Activated CD4-positive, alpha-beta T cell treated with anti-CD3 and anti-CD28 coated beads, Interleukin-2, amount 10 ng/mL, durations not matched to agents 7 days and 5 days (primary cell): Measurements from ENCODE around the gene SLC41A2. TPM values are rescaled to one million over a fixed set of nuclear protein-coding genes. Genes with fewer than 3 reads are reported as not detected.
"Not testable (repeated sequence)": the region's sequence is repeated elsewhere in the genome, so short reads cannot be mapped to it uniquely, and the experiment has no call there.

ENCODE experiments used
- CTCF ChIA-PET: fragments of 350-600 bp; sonication (Branson Sonifier 250); formaldehyde crosslinking; loops from one replicate; lab custom pipeline; 2021; ENCODE audit warnings: antibody characterized with exemption; lab: Charles Lee
- POLR2A ChIA-PET: fragments of 350-600 bp; sonication (Branson Sonifier 250); formaldehyde crosslinking; loops from one replicate; lab custom pipeline; 2021; ENCODE audit warnings: antibody characterized with exemption; lab: Charles Lee
- DNase-seq: peaks from one replicate; pipeline ENCODE4 v3.0.0-alpha.2; 2020
- H3K27ac Mint-ChIP-seq: one replicate; pipeline ENCODE4 v1.8.0; 2021; ENCODE audit warnings: mild to moderate bottlenecking, moderate library complexity, mixed read lengths
- H3K27me3 Mint-ChIP-seq: one replicate; pipeline ENCODE4 v1.8.0; 2021; ENCODE audit warnings: mixed read lengths
- H3K36me3 Mint-ChIP-seq: one replicate; pipeline ENCODE4 v1.8.0; 2021; ENCODE audit warnings: low read depth, mixed read lengths
- H3K4me1 Mint-ChIP-seq: one replicate; pipeline ENCODE4 v1.8.0; 2021; ENCODE audit warnings: mixed read lengths
- H3K4me3 Mint-ChIP-seq: one replicate; pipeline ENCODE4 v1.8.0; 2021; ENCODE audit warnings: mild to moderate bottlenecking, moderate library complexity, mixed read lengths
- H3K9me3 Mint-ChIP-seq: one replicate; pipeline ENCODE4 v1.8.0; 2021; ENCODE audit warnings: mixed read lengths
- total RNA-seq, 2 experiments: library from RNA; stranded (reverse); gene quantifications; one replicate each; pipeline ENCODE4 v1.2.3, GENCODE V29; 2021

Gene SLC41A2
- total RNA-seq, 2 experiments from 2014 or later = 2.1 to 2.4 TPM

DNA sequence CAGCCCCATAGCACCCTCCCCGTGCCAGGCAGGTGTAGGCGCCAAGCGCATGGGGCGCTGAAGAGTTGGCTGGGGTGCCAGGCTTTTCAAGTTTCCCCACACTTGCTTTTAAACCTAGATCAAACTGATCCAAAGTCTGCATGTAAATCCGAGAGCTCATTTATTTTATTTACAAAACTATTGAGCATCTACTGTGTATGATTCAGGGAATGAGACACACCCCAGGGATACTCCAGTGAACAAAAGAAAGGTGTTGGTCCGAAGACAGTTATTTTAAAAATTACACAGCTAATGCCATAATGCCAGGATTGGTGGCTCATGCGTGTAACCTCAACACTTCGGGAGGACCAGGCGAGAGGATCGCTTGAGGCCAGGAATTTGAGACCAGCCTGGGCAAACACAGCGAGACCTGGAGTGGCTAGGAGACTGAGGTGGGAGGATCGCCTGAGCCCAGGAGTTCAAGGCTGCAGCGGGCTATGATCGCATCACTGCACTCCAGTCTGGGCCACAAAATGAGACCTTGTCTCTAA lies 780 bp upstream of the SLC41A2 start:
- peaks cover 22% of the 10 kb centered on the region for H3K4me1 Mint-ChIP-seq
- POLR2A ChIA-PET = no interaction called here
- H3K36me3 Mint-ChIP-seq = no peaks in the 10 kb centered on the region
- H3K9me3 Mint-ChIP-seq = no peaks in the 10 kb centered on the region
- H3K4me3 Mint-ChIP-seq = peak overlapping the region; percentile 85
- CTCF ChIA-PET = interaction anchor here (0.6 to 1.7 kb wide), 7 partner anchors 10 to 1759 kb away, joined by 3 to 5 read pairs (median 3); no protein-coding TSS in a partner anchor
- H3K27me3 Mint-ChIP-seq = peaks cover 63% of the 10 kb centered on the region
- DNase-seq = no peak
- peak overlapping the region; percentile 85 for H3K27ac Mint-ChIP-seq

DNA sequence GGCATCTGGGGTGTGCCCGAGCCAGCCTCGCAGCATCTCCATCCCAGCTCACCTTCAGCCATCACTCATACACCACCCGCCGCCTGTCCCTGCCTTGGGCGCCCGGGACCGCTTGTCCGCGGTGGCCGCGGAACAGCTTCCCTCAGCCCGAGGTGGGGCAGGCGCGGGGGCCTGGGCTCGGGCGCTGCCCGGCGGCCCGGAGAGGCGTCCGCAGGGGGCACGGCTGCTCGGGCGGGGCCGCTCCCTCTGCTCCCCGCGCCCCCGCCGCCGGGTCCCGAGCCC lies 430 bp downstream of the SLC41A2 start:
- DNase-seq = peak; percentile 19
- peaks cover 22% of the 10 kb centered on the region for H3K4me1 Mint-ChIP-seq
- CTCF ChIA-PET = interaction anchor here (0.9 to 1.7 kb wide), 5 partner anchors 11 to 189 kb away, joined by 3 to 4 read pairs (median 3); no protein-coding TSS in a partner anchor
- H3K36me3 Mint-ChIP-seq = no peaks in the 10 kb centered on the region
- H3K4me3 Mint-ChIP-seq = peak overlapping the region; percentile 78
- H3K9me3 Mint-ChIP-seq = no peaks in the 10 kb centered on the region
- peak overlapping the region; percentile 51 for H3K27ac Mint-ChIP-seq
- POLR2A ChIA-PET = no interaction called here
- H3K27me3 Mint-ChIP-seq = peaks cover 61% of the 10 kb centered on the region

DNA sequence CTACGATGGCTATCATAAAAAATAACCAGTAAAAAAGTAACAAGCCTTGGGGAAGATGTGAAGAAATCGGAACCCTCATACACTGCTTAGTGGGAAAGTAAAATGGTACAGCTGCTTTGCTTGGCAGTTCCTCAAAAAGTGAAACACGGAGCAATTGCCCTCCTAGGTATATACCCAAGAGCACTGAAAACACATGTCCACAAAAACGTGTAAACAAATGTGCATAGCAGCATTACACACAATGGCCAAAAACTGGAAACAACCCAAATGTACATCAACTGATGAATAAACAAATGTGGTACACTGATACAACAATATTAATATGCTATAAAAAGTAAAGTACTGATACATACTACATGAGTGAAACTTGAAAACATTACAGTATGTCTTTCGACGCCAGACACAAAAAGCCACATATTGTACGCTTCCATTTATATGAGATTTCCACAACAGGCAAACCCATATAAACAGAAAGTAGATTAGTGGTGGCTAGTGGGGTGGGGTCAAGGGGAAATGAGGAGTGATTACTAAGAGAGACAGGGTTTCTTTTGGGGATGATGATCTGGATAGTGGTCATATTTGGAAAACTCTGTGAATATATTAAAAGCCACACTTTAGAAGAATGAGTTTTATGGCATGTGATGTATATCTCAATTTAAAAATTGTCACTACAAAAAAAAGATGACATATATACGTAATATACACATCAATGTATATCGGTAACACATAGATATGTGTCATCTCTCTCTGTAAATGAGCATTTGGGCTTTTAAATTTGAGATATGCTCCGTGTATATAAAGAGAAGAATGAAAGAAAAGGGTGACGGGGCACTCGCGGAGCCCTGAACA lies 996 bp downstream of the SLC41A2 start:
- H3K4me1 Mint-ChIP-seq = peaks cover 22% of the 10 kb centered on the region
- no peak for DNase-seq
- peaks cover 64% of the 10 kb centered on the region for H3K27me3 Mint-ChIP-seq
- H3K4me3 Mint-ChIP-seq = peak overlapping the region; percentile 78
- ChIA-PET CTCF (interaction anchor here (1.3 to 1.7 kb wide), 3 partner anchors 10 to 50 kb away, joined by 3 read pairs; no protein-coding TSS in a partner anchor), POLR2A (no interaction called here)
- peak overlapping the region; percentile 51 for H3K27ac Mint-ChIP-seq
- H3K9me3 Mint-ChIP-seq = no peaks in the 10 kb centered on the region
- no peaks in the 10 kb centered on the region for H3K36me3 Mint-ChIP-seq

DNA sequence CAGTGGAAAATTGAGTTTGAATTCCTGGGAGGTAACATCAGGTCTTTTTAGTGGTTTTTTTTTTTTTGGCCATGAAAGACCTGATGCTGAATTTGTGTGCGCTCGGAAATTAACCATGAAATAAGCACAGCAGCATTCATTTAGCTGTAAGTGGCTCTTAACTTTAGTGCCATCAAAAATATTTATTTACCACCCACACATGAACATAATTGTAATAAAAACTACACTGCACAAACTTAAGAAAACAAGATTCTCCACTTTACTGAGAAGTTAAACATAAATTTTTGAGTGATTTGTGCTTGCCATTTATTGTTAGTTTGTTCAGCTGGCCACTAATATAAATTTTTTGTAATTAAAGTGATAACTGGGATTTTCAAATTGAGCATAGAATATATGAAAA lies 2.4 kb downstream of the SLC41A2 start:
- Mint-ChIP-seq H3K4me1 (peaks cover 22% of the 10 kb centered on the region), H3K27ac (no peak overlapping the region), H3K27me3 (peaks cover 63% of the 10 kb centered on the region), H3K9me3 (no peaks in the 10 kb centered on the region), H3K36me3 (no peaks in the 10 kb centered on the region), H3K4me3 (no peak overlapping the region)
- ChIA-PET CTCF (no interaction called here), POLR2A (no interaction called here)
- DNase-seq = no peak

DNA sequence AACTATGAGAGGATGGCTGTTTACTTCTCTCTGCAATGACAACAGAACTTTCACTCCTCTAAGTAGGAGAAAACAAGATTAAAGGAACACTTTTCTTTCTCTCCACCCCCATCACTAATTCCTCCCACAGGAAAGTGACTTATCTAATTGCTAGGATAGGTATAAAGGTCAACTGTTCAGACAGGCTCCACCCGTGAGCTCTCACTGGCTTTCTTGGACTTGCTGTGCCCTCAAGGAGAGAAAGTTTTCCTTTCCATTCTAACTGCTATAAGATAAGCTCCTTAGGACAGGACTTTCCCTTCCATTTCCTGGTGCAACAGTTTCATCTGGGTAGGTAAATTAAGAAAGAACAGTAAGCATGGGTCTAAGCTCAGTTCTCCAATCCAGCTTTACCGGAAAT lies 4.8 kb downstream of the SLC41A2 start:
- no peak for DNase-seq
- Mint-ChIP-seq H3K4me1 (peaks cover 8% of the 10 kb centered on the region), H3K27me3 (peaks cover 50% of the 10 kb centered on the region), H3K9me3 (no peaks in the 10 kb centered on the region), H3K4me3 (no peak overlapping the region), H3K27ac (no peak overlapping the region), H3K36me3 (no peaks in the 10 kb centered on the region)
- ChIA-PET POLR2A (no interaction called here), CTCF (no interaction called here)

DNA sequence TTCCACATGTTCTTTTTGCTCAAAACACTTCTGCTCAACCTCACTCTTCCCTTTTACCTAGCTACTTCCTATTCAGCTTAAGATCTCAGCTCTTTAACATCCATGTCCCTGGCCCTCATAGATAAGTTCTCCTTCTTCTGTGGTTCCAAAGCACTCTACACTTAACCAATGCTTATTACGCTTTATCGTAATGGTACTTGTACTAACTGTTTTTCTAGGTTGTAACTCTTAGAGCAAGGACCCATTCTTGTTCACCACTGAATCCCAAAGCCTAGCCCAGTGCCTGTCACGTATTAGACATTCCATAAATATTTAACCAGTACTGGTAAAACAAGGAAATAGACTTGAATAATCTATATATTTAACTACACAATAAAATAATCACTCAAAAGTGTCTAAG lies 5.3 kb downstream of the SLC41A2 start:
- no peak overlapping the region for H3K27ac Mint-ChIP-seq
- ChIA-PET POLR2A (no interaction called here), CTCF (no interaction called here)
- peaks cover 50% of the 10 kb centered on the region for H3K27me3 Mint-ChIP-seq
- no peaks in the 10 kb centered on the region for H3K9me3 Mint-ChIP-seq
- H3K4me3 Mint-ChIP-seq = no peak overlapping the region
- no peak for DNase-seq
- peaks cover 8% of the 10 kb centered on the region for H3K4me1 Mint-ChIP-seq
- H3K36me3 Mint-ChIP-seq = no peaks in the 10 kb centered on the region

DNA sequence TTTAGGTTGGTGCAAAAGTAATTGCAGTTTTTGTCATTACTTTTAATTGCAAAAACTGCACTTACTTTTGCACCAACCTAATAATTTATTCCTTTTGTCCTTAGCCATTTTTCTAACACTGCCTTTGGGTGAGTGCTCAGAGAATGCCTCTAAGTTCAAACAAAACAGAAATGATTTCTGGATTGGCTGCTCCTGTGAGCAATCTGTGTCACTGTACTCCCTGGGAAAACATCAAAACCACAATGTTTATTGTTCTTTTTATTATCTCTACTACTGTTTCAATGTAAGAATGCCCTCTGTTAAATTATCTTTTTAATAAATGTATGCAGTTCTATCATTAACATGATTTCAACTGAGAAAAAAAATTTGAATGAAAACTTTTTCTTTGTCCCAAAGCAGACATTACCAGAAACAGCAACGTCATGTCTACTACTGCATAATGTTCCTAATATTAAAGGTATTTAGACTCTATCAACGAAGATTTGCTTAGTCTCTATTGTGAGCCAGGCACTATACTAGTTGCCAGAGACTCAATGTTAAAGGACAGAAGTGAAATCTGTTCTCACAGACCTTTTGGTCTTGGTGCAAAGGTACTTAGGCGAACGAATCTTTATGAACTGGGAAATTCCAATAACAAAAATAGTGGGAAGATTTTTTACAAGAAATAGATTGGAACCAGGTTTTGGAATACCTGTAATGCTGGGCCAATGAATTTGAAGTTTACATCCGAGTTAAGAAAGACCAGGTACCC lies 6.2 kb downstream of the SLC41A2 start:
- Mint-ChIP-seq H3K4me3 (no peak overlapping the region), H3K27ac (no peak overlapping the region), H3K4me1 (peaks cover 1% of the 10 kb centered on the region), H3K27me3 (peaks cover 44% of the 10 kb centered on the region), H3K9me3 (no peaks in the 10 kb centered on the region), H3K36me3 (no peaks in the 10 kb centered on the region)
- ChIA-PET CTCF (no interaction called here), POLR2A (no interaction called here)
- DNase-seq = no peak

DNA sequence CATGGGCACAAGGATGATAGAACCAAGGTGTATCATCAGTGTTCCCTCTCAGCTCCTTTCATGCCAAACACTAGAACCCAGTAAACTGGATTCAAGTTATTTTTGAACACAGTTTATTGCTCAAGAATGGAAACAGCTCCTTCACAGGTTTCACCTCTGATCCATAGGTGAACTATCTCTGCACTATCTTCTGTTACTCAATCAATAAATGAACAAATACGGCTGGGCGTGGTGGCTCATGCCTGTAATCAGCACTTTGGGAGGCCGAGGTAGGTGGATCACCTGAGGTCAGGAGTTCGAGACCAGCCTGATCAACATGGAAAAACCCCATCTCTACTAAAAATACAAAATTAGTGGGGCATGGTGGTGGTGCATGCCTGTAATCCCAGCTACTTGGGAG lies 9.4 kb downstream of the SLC41A2 start:
- POLR2A ChIA-PET, H3K36me3 Mint-ChIP-seq, H3K9me3 Mint-ChIP-seq, H3K27ac Mint-ChIP-seq, H3K4me3 Mint-ChIP-seq, H3K4me1 Mint-ChIP-seq, DNase-seq: not testable (repeated sequence)
- CTCF ChIA-PET = interaction anchor here (1.2 kb wide), 1 partner anchor 10 kb away, joined by 3 read pairs; no protein-coding TSS in a partner anchor
- H3K27me3 Mint-ChIP-seq = peaks cover 20% of the 10 kb centered on the region

DNA sequence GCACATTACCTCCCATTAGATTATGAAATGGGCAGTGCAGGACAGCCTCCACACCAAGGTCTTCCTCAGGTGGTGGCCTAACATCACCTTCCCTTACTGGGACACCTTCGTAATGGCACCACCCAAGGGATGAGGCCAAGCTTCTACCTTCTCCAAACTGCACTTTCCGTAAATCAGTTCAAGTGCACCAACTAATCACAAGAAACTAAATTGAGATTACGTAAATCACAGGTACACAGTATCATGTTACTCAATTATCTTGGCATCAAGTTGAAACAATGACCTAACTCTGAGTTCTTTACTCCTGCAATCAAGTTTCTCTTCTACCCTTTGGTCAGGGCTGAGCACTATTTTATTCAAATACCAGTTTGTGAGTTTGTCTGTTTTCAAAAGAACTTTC lies 13.8 kb downstream of the SLC41A2 start:
- H3K27me3 Mint-ChIP-seq = peaks cover 4% of the 10 kb centered on the region
- H3K27ac Mint-ChIP-seq = no peak overlapping the region
- CTCF ChIA-PET = no interaction called here

DNA sequence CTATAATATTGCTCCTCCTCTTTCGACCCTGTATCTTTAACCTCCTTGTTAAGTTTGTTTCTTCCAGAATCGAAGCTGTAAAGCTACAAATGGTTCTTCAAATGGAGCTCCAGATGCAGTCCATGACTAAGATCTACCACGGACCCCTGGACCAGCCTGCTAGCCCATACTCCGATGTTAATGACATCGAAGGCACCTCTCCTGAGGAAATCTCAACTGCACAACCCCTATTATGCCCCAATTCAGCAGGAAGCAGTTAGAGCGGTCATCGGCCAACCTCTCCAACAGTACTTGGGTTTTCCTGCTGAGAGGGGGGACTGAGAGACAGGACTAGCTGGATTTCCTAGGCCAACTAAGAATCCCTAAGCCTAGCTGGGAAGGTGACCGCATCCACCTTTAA lies 14.7 kb downstream of the SLC41A2 start:
- H3K27ac Mint-ChIP-seq, H3K27me3 Mint-ChIP-seq, H3K4me3 Mint-ChIP-seq, DNase-seq, H3K36me3 Mint-ChIP-seq, H3K9me3 Mint-ChIP-seq, POLR2A ChIA-PET, CTCF ChIA-PET, H3K4me1 Mint-ChIP-seq: not testable (repeated sequence)

More for the DNA sequence above, 13.8 kb downstream of the SLC41A2 start:
- Mint-ChIP-seq H3K9me3 (peaks cover 3% of the 10 kb centered on the region), H3K4me3 (no peak overlapping the region), H3K4me1 (no peaks in the 10 kb centered on the region), H3K36me3 (no peaks in the 10 kb centered on the region)
- DNase-seq = no peak
- POLR2A ChIA-PET = no interaction called here

DNA sequence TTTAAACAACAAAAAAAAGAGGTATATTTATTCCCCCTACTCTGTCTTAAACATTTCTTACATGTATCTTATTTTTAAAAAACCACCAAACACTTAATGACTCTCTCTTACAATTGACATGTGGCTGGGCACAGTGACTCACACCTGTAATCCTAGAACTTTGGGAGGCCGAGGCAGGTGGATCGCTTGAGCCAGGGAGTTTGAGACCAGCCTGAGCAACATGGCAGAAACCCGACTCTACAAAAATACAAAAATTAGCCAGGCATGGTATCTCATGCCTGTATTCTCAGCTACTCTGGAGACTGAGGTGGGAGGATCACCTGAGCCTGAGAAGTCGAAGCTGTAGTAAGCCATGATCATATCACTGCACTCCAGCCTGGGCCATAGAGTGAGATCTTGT lies 16.0 kb downstream of the SLC41A2 start:
- H3K9me3 Mint-ChIP-seq = peaks cover 3% of the 10 kb centered on the region
- POLR2A ChIA-PET = no interaction called here
- H3K36me3 Mint-ChIP-seq = no peaks in the 10 kb centered on the region
- H3K27ac Mint-ChIP-seq = no peak overlapping the region
- DNase-seq = no peak
- no peaks in the 10 kb centered on the region for H3K4me1 Mint-ChIP-seq
- peaks cover 8% of the 10 kb centered on the region for H3K27me3 Mint-ChIP-seq
- CTCF ChIA-PET = no interaction called here
- H3K4me3 Mint-ChIP-seq = no peak overlapping the region

DNA sequence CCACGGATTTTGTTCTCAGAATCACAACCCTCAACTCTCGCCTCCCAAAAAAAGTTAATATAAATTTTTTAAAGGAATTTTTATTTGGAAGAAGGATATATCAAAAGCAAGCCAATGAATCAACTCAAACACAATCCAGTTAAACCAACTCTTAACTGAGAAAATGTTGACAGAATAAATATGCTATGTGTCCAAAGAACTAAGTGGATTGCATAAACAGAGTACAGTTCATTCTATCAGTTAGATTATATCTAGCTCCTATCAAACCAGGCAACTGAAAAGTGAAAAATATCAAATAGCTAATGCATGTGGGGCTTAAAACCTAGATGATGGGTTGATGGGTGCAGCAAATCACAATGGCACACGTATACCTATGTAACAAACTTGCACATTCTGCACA lies 16.6 kb downstream of the SLC41A2 start:
- Mint-ChIP-seq H3K36me3 (no peaks in the 10 kb centered on the region), H3K4me3 (no peak overlapping the region), H3K9me3 (peaks cover 3% of the 10 kb centered on the region), H3K27ac (no peak overlapping the region), H3K27me3 (peaks cover 8% of the 10 kb centered on the region), H3K4me1 (no peaks in the 10 kb centered on the region)
- DNase-seq = no peak
- ChIA-PET POLR2A (no interaction called here), CTCF (no interaction called here)

DNA sequence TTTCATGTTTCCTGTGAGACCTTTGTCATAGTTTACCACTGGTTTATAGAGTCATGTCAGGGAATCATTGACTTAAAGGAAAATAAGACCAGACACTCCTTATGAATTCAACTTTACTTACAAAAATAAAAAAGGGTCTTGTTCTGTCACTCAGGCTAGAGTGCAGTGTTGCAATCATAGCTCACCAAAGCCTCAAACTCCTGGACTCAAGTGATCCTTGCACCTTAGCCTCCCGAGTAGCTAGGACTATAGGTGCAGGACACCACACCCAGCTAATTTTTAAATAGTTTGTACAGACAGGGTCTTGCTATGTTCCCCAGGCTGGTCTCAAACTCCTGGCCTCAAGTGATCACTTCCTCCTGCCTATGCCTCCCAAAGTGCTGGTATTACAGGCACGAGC lies 19.0 kb downstream of the SLC41A2 start:
- H3K4me1 Mint-ChIP-seq = no peaks in the 10 kb centered on the region
- no peak overlapping the region for H3K27ac Mint-ChIP-seq
- DNase-seq = no peak
- H3K4me3 Mint-ChIP-seq = no peak overlapping the region
- H3K9me3 Mint-ChIP-seq = peaks cover 6% of the 10 kb centered on the region
- peaks cover 8% of the 10 kb centered on the region for H3K27me3 Mint-ChIP-seq
- H3K36me3 Mint-ChIP-seq = no peaks in the 10 kb centered on the region
- ChIA-PET CTCF (interaction anchor here (1.1 to 1.5 kb wide), 2 partner anchors 9 to 10 kb away, joined by 3 read pairs; no protein-coding TSS in a partner anchor), POLR2A (no interaction called here)
